ENCODE measurements around the gene C11orf68. TPM values are rescaled to one million over a fixed set of nuclear protein-coding genes. Genes with fewer than 3 reads are reported as not detected.

Gene C11orf68
- total and polyA plus RNA-seq, 9 of the 15 experiments (the other 6 are each of a cell fraction or from before 2014, with no cell fraction given) = 3.6 to 35.9 (median 12.8) TPM

GRCh38 chr11:65903068-65903481 is 15.8 kb downstream of the C11orf68 start (continued):
- TF ChIP-seq MGA (IDR thresholded peaks at IDR 0.05) (no peak), ZFPM2 (CRISPR knock-in tag; IDR thresholded peaks at IDR 0.05) (no peak), ZNF124 (CRISPR knock-in tag; IDR thresholded peaks at IDR 0.05) (no peak), ATF7 (IDR thresholded peaks at IDR 0.05) (0 out of 2 replicates have a peak, but pooled peaks have one; percentile 37), ZNF77 (CRISPR knock-in tag; IDR thresholded peaks at IDR 0.05) (no peak), MAX (CRISPR knock-in tag; IDR thresholded peaks at IDR 0.05) (peak; percentile 25; the same call in 1 of the 2 replicates), CREM (IDR thresholded peaks at IDR 0.05; ENCODE audit: low read depth) (peak; percentile 58; the same call in 1 of the 2 replicates), ZNF224 (CRISPR knock-in tag; IDR thresholded peaks at IDR 0.05) (no peak), NR2C2 (CRISPR knock-in tag; IDR thresholded peaks at IDR 0.05) (no peak), NR2C2 (tag; IDR thresholded peaks at IDR 0.05) (peak; percentile 72), FOXA1 (IDR thresholded peaks at IDR 0.05; ENCODE audit: borderline replicate concordance) (no peak), MYBL2 (IDR thresholded peaks at IDR 0.05; ENCODE audit: low read depth) (no peak), MYBL2 (CRISPR knock-in tag; IDR thresholded peaks at IDR 0.05; ENCODE audit: borderline replicate concordance) (no peak), IRF2 (CRISPR knock-in tag; IDR thresholded peaks at IDR 0.05) (no peak), ZFP30 (CRISPR knock-in tag; IDR thresholded peaks at IDR 0.05; ENCODE audit: borderline replicate concordance) (no peak), ZNF436 (CRISPR knock-in tag; IDR thresholded peaks at IDR 0.05) (no peak), FOXK2 (conservative IDR thresholded peaks at IDR 0.05 in 1 of 2, IDR thresholded peaks at IDR 0.05 in 1 of 2; ENCODE audit: low read depth in 2 of 2) (no peak), ZNF778 (CRISPR knock-in tag; IDR thresholded peaks at IDR 0.05) (no peak), DPF2 (IDR thresholded peaks at IDR 0.05) (peak; percentile 54; the same call in 1 of the 2 replicates), ZNF175 (CRISPR knock-in tag; IDR thresholded peaks at IDR 0.05; ENCODE audit: low read depth) (no peak)
